Amniotic epithelial cell (primary cell): ENCODE data around the gene VASN.

Experiments used
- DNase-seq: peaks from one replicate; pipeline ENCODE4 v3.0.0-alpha.2; 2010; ENCODE audit warnings: low read depth

VASN gene

DNA sequence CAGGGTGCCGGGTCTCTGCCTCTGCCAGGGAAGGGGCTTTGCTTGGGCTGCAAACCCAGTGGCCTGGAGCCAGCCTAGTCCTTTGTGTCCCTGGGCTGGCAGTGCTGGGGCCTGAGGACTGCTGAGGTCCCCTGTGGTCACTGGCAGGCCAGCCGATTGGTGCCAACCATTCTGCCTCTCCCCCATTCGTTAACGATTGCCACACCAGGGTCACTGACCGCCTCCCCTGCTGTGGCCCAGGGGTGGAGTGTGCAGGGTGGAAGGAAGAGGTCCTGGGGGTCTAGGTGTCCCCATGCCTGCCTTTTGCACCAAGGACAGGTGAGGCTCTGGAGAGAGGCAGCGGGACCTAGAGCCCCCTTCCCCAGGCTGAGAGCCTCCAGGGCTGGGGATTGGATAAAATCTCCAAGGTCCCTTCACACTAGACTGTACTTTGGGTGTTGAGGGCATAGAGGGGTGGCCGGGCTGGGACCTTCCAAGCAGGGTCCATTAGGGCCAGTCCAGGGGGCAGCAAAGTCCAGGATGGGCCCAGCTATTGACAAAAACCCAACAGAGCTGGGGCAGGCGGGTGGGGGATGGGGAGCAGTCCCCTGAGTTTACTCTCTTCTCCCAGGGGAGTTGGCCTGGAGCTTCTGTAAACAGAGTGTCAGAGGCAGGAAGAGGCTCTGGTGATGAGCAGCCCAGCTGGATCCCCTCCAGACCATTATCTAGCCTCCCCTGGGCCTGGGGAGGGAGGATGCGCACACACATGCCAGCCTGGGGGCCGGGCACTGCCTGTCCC is 1.1 kb downstream of the VASN start:
- DNase-seq, result peak; percentile 79

DNA sequence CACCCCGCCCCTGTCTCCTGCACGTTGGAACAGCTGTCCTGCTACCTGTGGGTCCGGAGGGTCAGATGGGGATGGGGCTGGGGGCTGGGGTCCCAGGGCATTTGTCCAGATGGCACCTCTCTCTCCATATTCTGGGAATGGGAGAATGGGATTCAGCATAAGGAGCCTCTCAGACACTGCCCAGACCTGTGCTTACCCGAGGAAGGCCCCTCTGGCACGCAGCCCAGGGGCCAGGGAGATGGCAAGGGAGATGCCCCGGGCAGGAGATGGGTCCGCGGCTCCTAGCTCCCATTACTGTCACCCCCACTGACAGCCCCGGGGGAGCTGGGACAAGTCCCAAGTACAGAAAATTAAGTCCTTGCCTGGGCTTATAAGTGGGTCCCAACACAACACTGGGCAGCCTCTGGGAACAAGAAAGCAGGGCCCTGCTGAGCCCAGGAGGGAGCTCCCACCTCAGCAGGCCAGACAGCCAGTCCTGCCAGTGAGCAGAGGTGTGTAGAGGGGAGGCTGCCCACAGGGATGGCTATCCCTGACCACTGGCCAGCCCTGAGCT is 1.8 kb downstream of the VASN start:
- peak; percentile 35 for DNase-seq

DNA sequence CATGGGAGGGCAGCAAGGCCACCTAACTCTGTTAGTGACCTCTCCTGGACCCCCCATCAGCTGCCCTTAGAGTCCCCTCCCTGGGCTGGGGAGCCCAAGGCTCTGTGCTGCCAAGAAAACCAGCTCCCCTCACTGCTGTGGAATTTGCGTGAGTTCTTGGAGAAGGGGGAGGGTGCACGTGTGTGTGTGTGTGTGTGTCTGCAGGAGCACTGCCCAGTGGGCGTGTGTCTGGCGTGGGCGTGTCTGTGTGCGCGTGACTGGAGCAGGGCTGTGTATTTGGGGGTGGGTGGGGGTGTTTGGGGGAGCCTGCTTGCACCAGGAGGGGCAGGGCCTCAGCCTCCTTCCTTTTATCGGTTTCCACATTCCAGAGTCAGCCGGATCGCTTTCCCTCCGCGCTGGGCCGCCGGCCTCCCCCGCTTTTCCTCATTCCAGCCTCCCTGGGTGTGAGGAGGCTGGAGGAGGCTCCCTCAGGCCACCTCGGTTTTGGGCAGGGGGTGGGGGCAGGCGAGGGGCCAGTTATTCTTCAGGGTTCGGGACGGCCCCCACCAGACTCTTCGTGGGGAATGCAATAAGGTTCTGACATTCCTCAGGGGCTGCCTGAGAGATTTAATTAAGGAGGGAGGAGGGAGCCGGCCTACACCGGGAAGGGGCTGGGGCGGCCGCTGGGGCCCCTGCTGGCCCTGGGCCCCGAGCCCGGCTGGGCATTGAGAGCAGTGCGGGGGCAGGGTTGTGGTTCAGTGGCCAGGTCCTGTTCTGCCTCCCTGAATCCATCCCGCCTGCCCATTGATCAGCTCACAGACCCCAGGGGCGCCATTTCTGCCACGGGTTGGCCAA is 2.5 kb downstream of the VASN start:
- peak; percentile 98 for DNase-seq

DNA sequence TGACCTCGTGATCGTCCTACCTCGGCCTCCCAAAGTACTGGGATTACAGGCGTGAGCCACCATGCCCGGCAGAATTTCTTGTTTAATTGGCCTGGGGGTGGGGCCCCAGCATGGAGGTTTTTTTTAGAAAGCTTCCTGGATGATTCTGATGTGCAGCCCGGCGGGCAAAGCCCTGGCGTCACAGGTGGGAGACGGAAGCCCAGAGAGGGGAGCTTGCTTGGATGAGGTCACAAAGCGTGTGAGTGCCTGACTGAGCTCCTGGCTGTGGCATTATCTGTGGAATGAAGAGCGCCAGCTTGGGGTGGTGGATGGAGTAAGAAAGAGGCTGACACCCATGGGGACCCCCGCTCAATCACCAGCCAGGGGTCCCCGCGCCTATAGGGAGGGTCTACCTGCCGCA is 4.1 kb downstream of the VASN start:
- DNase-seq, result peak; percentile 64

DNA sequence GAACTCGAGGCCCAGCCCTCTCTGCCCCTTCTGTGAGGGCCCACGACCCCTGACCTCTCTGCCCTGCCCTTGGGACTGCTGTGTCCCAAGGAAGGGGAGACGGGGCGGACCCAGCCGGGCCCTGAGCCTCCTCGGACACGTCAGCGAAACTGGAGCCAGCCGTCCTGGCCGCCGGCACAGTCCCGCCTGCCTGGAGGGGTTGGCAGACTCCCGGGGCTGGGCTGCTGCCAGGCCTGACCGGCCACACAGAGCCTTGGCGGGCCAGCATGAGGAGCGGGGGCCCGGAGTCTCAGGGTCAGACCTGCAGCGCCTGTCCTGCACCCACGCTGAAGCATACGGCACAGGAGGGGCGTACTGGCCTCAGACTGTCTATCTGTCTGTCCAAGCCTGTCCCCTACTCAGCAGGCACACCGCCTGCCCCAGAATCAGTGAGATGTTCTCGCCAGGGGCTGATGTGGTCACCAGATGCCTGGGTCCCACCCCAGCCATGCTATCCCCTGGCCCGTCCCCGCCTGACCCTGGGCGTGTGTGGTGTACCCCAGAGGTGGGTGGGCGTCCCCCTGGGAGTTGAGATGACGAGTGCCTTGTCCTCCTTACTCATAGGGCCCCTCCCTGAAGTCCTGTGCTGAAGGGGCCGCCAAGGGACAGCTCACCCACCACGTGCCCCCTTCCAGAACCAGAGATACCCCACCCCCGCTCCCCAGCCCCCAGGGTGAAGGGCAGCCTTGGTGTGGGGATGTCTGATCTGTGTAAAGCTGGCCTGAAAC is 4.7 kb downstream of the VASN start:
- DNase-seq, result peak; percentile 72

DNA sequence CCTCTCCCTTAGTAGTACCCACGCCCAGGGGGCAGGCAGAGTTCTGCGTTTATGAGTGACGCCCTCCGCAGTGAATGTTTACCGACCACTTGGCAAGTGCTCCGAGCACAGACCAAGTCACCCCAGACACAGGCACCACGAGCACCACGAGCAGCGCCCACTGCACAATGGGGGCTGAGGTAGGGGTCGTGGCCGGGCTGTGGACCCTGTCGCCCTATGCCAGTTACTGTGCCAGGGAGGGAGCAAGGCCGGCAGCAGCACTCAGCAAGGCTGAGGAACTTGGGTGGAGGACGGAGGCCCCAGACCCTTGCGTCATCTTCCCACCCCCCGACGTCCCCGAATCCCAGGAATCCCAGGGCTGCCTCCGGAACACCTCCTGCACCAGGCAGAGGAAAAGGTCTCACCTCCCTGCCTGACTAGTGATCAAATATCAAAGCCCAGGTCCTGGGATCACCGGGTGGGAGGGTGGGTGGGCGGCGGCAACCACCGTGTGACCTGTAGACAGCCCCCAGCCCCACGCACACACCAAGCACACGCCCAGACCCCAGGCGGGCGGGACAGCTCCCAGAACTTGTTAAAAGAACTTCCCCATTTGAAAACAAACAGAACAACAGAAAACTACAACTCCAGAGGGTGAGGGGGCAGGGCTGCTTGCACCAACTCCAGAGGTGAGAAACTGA is 5.4 kb downstream of the VASN start:
- DNase-seq, result no peak

DNA sequence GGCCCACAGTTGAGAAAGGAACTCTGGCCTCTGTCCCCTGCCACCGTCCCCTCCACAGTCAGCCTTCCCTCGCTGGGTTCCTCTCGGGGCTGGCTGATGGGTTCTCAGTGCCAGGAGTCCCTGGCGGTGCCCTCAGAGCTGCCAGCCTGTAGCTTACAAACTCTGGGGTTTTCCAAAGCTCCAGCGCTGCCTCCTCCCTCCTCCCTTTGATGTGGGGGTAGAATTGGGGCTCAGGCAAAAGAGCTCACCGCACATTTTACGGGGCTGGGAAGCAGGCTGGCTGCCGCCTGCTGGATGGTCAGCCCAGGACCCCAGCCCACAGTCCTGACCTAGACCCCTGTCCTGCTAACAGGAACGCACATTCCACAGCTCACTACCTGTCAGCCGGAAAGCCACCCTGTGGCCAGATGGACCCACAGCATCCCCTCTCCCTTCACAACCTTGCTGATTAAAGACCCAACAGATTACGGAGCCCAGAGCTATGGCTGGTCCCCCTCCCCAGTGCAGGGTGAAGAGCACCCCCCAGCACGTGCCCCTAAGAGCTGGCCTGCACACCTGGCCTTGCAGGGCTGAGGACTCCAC is 6.0 kb downstream of the VASN start:
- no peak for DNase-seq

DNA sequence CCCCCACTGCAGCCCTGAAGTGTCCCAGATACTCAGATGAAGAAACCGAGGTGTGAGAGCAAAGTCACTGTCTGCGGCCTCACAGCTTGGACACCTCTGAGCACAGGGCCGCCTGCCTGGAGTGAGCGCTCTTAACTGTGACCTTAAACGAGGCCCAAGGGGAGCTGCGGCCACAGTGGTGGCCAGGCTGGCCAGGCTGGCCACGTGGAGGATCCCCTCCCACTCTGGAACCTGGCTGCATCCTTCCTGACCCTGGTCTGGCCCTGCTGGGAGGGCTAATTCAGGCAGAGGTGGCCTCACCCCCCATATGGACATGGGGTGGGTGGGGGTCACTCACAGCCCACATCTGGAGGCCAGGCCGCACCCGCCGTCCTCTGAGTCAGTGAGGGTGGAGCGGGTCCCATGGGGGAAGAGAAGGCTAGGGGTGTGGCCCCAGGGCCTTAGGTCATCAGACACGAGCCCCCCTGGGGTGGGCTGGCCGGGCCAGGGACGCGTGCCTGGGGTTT is 6.6 kb downstream of the VASN start:
- no peak for DNase-seq

DNA sequence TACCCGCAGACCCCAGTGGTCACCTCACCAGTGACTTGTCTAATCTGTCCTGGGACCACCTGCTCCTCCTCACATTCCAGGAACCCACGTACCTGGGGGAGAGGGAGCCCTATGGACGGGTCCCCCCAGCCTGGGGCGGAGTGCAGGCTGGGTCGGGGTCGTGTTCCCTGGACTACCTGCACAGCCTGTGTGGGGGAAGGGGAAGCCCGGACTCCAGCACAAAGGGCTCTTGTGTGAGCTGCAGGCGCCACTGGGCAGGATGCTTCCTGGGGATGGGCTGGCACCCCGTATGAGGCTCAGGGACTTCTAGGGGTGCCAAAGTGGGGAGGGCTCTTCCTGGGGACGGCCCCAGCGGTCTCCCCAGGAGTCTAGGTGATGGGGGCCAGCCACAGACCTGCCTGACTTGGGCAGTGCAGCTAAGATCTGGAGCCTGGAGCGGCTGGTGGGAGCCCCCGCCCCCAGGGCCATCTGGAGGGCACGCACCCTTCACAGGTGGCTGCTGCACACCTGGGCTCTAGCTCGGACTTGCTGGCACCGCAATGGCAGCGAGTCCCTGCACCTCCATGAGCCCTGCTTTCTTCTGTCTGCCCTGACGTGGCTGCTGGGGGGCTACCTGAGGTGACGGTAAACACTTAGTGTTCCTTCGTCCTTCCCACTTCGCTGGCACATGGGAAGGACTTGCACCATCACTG is 7.5 kb downstream of the VASN start:
- no peak for DNase-seq

DNA sequence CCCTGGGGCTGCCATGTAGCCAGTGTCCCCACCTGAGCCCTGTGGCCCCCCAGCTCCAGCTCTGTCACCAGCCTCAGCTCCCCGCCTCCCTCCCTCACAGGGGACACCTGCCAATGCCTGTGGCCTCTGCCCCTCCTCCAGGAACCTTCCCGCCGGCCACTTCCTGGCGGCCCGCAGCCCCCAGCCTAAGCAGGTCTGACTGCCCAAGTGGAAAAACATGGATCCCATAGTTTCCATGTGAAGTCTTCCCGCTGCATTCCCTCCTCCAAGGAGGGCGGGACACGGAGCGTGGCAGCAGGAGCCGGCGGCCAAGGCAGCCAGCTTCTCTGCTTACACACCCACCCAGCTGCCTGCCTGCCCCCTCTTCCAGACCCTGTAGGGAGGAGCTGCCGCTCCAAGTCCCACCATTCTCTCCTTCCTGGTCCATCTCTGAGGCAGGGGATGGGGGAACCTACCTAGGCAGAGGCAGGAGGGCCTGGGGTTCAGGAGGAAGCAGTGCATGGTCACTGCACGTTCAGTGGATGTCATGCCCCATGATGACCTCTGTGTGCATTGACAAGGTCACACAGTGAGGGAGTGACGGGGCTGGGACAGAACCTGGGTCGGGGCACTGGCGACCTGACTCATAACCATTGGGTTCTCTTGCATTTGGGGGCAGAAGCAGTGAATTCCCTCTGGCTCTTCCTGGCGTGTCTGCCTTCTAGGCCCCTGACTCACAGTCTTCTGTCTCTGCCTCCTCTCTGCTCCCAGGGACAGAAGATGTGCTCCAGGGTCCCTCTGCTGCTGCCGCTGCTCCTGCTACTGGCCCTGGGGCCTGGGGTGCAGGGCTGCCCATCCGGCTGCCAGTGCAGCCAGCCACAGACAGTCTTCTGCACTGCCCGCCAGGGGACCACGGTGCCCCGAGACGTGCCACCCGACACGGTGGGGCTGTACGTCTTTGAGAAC is 8.7 kb downstream of the VASN start:
- DNase-seq, result no peak

DNA sequence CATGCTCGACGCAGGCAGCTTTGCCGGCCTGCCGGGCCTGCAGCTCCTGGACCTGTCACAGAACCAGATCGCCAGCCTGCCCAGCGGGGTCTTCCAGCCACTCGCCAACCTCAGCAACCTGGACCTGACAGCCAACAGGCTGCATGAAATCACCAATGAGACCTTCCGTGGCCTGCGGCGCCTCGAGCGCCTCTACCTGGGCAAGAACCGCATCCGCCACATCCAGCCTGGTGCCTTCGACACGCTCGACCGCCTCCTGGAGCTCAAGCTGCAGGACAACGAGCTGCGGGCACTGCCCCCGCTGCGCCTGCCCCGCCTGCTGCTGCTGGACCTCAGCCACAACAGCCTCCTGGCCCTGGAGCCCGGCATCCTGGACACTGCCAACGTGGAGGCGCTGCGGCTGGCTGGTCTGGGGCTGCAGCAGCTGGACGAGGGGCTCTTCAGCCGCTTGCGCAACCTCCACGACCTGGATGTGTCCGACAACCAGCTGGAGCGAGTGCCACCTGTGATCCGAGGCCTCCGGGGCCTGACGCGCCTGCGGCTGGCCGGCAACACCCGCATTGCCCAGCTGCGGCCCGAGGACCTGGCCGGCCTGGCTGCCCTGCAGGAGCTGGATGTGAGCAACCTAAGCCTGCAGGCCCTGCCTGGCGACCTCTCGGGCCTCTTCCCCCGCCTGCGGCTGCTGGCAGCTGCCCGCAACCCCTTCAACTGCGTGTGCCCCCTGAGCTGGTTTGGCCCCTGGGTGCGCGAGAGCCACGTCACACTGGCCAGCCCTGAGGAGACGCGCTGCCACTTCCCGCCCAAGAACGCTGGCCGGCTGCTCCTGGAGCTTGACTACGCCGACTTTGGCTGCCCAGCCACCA is 9.7 kb downstream of the VASN start:
- no peak for DNase-seq

DNA sequence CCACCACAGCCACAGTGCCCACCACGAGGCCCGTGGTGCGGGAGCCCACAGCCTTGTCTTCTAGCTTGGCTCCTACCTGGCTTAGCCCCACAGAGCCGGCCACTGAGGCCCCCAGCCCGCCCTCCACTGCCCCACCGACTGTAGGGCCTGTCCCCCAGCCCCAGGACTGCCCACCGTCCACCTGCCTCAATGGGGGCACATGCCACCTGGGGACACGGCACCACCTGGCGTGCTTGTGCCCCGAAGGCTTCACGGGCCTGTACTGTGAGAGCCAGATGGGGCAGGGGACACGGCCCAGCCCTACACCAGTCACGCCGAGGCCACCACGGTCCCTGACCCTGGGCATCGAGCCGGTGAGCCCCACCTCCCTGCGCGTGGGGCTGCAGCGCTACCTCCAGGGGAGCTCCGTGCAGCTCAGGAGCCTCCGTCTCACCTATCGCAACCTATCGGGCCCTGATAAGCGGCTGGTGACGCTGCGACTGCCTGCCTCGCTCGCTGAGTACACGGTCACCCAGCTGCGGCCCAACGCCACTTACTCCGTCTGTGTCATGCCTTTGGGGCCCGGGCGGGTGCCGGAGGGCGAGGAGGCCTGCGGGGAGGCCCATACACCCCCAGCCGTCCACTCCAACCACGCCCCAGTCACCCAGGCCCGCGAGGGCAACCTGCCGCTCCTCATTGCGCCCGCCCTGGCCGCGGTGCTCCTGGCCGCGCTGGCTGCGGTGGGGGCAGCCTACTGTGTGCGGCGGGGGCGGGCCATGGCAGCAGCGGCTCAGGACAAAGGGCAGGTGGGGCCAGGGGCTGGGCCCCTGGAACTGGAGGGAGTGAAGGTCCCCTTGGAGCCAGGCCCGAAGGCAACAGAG is 10.5 kb downstream of the VASN start:
- DNase-seq, result no peak

DNA sequence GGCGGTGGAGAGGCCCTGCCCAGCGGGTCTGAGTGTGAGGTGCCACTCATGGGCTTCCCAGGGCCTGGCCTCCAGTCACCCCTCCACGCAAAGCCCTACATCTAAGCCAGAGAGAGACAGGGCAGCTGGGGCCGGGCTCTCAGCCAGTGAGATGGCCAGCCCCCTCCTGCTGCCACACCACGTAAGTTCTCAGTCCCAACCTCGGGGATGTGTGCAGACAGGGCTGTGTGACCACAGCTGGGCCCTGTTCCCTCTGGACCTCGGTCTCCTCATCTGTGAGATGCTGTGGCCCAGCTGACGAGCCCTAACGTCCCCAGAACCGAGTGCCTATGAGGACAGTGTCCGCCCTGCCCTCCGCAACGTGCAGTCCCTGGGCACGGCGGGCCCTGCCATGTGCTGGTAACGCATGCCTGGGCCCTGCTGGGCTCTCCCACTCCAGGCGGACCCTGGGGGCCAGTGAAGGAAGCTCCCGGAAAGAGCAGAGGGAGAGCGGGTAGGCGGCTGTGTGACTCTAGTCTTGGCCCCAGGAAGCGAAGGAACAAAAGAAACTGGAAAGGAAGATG is 11.2 kb downstream of the VASN start:
- no peak for DNase-seq

DNA sequence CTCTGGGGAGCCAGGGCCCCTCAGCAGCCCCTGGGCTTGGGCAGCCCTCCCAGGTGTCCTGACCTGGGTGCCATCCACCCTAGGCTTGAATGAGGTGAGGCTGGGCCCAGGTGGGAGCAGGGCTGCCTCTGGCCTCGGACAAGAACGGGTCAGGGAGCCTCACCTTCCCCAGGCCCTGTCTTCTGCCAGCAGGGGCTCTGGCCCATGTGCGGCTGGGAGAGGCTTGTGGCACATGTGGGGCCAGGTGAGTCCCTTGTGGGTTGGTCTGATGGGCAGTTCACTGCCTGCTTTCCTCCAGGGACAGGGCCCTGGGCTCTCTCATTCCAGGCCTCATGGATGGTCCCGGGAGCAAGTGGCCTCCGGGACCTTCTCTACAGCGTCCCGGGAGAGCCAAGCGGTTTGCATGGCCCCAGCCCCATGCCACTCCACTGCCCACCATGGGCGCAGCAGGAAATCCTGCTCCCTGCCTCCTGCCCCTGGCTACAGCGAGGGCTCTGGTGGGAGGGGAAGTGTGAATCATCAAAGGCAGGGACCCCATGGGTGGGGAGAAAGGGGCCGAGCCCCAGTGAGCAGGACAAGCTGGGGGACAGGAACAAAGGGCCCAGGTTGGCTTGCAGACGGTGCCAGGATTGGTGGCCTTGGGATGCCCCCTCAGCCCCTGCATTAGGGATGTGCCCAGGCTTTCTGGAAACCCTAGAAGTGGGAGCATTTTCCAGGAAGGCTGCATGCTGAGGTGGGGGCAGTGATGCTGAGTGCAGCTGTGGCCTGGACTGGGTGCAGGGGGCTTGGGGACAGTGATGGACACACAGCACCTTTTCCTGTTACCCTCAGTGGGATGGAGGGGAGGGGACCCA is 12.2 kb downstream of the VASN start:
- no peak for DNase-seq

DNA sequence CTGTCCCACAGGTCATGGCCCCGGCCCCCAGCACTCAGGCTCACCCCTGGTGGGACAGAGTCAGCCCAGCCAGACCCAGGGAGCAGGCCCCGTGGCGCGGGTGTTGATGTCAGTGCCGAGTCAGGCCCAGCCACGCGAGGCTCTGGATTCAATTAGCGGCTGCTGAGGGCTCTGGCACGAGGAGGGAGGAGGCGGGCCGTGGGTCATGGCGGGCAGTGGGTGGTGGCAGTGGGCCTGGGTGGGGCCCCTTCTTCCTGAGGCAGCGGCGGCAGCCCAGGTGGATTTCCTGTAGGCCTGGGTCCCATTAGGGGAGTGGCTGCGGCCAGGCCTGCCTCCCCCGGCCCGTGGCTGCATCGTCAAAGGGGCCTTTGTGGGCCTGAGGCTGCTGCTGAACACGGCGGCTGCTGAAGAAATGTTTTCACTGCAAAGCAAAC is 12.9 kb downstream of the VASN start:
- DNase-seq, result no peak
